Activated CD4-positive, alpha-beta T cell treated with anti-CD3 and anti-CD28 coated beads, Interleukin-2, amount 50 U/mL, for 48 hours (primary cell): ENCODE measurements around the gene AFF3.
"Not testable (repeated sequence)": the region's sequence is repeated elsewhere in the genome, so short reads cannot be mapped to it uniquely, and the experiment has no call there.

Source experiments
- DNase-seq, 2 experiments: peaks; one replicate each; pipeline ENCODE4 v3.0.0-alpha.2; 2020

AFF3 gene

DNA sequence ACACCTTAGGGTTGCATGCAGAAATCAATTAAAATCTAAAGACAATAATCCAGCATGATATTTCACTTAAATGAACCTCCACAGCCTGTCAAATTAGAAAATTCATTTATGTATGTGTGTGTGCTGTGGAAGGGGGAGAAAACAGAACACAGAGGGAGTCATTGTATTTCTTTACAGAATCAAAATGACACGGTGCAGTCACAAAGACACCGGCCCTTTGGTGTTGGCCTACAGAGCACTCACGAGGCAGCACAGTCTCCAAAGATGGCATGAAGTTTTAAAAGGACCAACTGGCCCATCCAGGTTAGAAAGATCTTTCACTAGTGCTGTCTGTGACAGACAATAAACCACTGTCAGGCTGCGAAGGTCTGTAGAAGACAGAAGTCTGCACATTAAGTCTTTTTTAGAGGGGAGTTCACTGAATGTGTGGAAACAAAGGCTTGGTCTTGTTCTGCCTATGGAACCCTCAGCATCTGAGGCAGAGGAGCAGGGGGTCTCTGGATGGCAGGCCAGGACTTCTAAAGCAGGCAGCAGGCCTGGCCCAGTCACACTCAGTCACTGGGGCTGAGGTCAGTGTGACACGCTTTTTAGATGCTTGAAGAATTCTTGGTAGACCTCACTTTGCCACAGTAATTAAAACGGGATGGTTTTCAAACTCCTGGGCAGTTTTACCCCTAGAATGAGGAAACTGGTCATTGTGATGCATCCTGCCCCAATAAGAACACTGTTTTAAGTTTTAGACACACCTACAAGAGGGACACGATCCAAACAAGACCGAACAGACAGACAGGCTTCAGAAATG, 184.9 kb downstream of the AFF3 start:
- DNase-seq, result no peak

DNA sequence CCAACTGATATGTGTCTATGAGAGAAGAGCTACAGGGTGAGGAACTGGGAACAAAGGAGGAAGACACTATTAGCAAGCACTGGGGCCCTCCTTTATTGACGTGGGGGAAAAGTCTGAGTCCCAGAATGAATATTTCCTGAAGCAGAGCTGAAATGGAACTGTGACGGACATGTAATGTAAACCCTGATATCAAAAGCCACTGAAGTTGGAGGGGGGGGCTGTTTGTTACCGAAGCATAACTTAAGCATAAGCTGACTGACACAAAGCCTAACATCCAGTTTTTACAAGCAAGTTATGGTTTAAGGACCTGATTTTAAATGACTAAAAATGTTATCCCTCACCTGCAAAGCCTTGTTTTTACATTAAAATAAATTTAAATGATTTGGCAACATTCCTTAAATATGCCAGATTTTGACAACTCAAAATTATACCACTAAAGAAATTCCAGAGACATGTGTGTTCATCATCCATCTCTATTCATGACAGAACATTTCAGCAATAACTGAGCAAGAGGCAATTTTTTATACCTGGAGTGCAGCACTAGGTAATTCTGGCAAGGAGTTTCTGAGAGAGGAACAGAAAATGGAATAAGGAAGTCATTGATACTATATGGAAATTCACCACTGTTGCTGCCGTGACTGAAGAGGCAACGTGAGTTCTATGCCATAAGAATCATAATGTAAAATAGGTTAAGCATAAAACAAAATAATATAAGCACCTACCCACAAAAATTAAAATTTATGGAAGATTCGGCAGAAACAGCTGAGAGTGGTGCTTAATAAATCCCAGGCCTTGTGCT, 186.0 kb downstream of the AFF3 start:
- no peak for DNase-seq

DNA sequence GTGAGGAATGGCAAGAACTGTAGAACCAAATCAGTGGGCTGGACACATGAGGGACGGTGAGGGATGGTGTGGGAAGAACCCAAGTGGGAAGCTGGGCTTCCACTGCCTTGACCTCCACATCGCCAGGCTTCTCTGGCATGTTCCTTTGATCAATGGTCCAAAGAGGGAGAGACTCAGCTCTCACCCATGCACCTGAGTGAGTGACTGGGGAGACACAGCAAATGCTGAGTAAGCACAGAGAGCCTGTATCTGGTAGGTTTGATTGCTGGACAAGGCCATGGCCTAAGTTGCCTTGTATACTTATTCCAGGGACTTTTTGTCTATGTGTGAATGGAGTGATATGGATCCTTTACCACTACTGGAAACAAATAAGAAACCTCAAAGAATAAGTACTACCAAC, 188.6 kb downstream of the AFF3 start:
- DNase-seq, result no peak

DNA sequence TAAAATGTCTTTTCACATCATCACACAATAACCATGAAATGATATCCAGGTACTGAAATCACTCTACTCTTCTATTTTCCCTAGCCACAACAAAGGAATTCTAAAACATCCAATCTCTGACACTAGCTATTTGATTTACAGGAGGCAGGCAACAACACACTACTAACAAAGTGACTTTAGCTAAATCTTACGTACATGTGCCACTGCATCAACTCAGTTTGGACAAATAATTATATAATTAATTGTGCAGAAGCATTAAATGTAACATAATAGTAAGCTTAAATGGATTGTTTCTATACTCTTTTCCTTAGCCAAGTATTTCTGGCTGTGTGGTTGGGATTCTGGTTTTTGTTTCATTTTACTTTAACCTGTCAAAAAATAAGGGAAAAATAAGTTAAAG, 192.4 kb downstream of the AFF3 start:
- no peak for DNase-seq

DNA sequence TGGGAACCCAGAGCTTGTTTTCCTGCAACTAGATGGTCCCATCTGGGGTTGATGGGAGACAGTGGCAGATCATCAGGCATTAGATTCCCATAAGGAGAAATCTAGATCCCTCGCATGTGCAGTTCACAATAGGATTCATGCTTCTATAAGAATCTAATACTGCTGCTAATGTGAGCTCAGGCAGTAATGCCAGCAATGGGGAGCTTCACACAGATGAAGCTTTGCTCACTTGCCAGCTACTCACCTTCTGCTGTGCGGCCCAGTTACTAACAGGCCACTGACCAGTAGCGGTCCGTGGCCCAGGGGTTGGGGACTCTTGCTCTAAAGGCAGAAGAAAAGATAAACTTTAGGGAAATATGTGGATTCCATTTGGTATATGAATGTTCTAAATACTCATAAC, 192.9 kb downstream of the AFF3 start:
- DNase-seq, result no peak

DNA sequence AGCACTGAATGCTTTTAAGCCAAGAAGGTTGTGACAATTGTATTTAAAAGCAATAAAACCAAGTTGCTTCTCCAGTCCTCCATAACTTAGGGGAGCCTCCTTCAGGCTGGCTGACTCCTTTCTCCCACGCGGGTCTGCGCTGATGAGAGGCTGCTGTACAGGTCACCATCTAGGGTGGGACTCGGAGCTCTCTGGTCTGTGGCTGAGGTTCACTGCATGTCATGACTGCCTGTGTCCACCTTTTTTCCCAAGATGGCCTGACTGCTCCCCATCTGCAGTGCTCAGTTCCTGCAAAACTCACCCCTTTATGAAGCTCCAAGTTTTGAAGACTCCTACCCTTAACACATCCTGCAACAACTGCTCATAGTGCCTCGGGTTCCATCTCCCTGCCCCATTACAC, 194.4 kb downstream of the AFF3 start:
- DNase-seq, result no peak

DNA sequence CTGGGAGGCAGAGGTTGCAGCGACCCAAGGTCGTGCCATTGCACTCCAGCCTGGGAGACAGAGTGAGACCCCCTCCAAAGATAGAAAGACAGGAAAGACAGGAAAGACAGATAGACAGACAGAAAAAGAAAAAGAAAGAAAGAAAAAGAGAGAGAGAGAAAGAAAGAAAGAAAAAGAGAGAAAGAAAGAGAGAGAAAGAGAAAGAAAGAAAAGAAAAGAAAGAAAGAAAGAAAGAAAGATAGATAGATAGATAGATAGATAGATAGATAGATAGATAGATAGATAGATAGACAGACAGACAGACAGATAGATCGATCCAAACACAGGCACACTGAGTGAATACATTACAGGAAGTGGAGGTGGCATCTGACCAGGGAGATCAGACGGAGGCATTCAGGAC, 195.0 kb downstream of the AFF3 start:
- DNase-seq, result not testable (repeated sequence)

DNA sequence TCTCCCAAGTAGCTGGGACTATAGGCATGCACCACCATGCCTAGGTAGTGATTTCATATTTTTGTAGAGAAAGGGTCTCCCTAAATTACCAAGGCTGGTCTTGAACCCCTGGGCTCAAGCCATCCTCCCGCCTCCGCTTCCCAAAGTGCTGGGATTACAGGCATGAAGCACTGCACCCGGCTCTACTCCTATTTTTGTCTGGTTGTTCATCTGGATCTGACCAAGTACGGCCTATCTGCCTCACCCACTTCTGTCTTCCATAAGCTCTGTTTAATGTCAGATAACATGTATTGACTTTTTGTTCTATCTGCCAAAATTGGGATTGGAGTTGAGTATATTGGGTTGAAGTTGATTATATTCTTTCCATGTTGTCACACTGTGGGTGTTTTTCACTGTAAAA, 198.4 kb downstream of the AFF3 start:
- no peak for DNase-seq

DNA sequence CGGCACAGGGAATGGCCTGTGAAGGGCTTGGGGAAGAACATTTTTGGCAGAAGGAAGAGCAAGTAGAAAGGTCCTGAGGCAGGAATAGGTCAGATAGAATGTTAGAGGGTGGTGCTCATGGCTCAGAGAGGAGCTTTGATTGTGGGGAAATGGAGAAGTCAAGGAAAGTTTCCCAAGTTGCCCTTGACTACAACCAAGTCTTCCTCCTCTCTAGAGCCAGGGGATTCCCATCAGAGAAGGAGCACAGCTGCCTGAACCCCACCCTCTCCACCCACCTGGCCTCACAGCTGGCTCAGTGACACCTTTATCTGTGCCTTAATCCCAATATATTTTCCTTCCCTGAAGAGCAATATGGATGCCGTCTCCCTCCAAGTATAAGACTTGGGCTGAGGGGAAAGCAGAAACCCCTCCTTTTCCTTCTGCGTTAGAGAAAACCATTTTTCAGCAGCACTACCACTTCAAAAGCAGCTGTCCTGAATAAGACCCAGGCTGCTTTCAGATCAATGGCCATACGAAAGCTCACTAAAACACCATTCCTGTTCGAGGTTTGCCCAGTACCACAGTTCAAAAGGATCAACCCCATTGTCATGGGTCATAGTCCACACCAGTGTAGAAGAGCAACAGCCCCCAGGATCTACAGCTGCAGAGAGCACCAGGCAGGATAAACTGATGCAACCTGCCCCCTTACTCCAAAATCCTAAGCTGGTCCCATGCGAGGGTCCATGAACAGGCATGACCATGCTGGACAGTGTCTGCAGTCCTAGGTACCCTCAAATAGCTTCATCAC, 199.6 kb downstream of the AFF3 start:
- no peak for DNase-seq

DNA sequence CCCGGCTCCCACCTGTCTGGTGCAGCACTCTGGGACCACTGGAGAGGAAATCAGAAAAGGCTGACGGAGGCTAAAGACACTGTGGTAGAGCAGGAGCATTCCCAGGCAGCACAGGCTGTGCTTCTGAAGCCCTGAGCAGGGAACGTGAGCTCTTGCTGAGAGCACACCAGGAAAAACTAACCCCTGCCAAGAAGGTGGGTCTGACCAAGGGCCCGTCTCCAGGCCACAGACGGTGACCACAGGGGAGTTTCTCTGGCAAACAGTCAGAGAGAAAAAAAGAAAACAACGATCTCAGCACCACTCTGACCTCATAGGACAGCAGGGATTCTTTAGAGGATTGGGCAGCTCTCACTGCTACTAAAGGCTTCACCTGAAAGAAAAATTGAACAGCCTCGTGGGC, 201.4 kb downstream of the AFF3 start:
- DNase-seq, result no peak

DNA sequence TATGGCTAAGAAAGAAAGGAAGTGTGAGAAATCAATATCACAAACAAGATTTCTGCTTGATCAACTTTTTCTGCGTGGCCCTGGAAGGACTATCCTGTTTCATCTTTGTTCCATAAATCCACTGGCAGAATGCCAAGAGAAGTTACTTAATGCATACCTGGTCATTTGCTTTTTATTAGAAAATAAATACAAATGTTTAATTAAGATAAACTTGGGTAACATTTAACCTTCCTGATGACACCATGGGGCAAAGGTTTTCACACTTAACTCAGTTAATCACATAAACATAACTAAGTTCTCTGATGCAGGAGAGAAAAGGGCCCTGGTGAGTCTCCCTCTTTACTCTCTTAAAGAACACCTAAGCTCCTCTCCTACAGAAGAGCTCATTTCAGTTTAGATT, 203.3 kb downstream of the AFF3 start:
- no peak for DNase-seq

DNA sequence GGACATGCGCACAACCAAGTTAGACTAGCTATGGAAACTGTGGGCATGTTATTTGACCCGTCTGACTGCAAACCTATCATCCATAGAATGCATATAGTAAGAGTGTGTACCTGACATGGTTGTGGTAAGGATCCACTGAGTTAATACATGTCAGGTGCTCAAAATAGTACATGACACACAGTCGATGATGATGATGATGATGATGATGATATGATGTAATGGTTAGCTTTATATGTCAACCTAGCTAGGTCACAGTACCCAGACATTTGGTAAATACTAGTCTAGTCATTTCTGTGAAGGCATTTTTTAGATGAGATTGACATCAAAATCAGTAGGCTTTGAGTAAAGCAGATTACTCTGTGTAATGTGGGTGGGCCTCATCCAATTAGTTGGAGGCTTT, 204.1 kb downstream of the AFF3 start:
- DNase-seq, result no peak

DNA sequence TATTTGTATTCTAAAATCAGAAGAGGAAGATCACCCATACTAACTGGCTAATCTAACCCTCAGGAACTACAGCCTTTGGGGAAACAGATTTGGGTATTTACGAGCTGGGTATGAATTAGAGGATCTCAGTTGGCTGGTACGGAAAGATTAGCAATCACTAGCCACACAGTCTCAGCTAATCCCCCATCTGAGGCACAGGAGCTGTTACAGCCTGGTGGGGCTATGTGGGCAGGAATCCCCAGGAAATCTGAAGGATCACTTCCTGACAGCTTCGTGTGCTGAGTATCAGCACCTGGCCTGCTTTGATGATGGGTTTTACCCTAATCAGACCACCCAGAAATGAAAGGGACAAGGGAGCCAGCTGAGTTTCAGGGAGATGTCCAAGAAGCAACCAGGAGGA, 206.3 kb downstream of the AFF3 start:
- no peak for DNase-seq

DNA sequence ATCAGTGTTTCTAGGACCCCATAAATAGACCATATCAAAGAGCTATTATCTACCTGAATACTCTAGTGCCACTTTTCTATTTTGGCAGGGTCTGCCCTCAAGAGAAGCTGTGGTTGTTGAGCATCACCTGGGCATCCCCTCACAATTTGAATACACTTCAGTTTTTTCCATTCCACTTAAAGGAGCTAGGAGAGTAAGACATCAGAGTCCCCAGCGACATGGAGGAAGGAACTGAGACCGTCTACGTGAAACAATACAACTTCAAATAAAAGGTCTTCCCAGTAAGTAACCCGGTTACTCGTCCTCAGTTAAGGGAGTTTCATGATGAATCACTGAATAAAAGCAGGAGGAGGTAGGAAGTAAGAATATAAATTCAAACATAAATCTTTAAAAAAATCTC, 206.7 kb downstream of the AFF3 start:
- no peak for DNase-seq

DNA sequence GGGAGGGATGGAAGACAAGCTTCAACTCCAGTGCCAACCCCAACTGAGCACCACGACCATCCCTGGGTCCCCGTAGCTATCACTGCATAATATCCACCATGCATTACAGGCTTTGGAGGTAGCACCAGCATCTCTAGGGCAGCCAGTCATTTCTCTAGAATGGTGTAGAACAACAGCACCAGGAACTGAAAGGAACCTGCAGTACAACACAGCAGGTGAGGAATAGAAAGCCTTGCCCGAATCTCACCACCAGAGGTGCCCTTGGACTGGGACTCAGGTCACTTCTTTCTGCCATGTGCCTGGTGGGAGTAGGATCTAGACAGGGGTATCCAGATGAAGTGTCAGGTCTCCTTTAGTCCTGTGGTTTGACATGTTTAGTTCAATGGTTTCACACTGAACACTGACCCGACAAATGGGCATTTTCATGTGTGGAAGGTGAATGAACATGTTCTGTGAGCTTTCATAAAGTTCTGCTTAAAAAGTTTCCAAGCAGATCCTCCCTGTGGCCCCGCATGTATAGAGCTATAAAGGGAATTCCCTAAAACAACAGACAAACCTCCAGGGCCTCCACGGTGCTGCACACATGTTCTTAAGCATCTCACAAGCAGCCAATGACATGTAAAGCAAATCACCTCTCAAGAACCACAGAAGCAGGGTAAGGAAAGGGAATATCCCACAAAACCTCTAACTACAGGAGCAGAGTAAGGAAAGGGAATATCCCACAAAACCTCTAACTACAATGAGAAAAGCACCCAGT, 208.3 kb downstream of the AFF3 start:
- DNase-seq, result no peak

DNA sequence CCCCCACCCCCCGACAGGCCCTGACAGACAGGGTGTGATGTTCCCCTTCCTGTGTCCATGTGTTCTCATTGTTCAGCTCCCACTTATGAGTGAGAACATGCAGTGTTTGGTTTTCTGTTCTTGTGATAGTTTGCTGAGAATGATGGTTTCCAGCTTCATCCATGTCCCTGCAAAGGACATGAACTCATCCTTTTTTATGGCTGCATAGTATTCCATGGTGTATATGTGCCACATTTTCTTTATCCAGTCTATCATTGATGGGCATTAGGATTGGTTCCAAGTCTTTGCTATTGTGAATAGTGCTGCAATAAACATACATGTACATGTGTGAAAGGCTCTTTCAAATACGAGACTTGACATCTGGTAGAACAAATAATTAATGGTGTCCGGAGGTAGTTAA, 208.9 kb downstream of the AFF3 start:
- not testable (repeated sequence) for DNase-seq

DNA sequence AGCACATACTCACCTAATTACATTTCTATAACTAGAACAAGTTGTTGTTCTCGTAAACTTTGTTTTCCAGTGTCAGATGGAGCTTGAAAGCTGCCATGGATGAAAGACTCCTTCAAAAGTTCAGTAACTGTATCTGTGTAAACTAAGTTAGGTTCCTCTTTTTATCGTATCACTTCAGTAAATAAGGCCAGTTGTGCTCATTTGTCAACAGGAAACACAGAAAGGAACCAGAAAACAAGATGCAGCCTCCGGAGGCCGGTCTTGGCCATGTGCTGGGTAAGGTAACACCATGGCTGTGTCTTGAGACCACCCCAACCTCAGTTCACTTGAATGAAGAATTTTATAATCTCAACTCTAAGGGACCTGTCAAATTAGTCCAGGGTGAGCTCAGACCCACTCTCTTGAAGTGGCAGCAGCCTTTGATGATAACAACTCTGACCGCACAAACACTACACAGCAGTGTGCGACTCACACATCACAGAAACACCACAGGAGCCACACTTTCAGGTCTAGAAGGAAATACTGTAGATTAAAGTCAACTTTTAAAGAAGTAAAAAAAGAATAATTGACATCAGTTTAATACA, 213.8 kb downstream of the AFF3 start:
- no peak for DNase-seq

DNA sequence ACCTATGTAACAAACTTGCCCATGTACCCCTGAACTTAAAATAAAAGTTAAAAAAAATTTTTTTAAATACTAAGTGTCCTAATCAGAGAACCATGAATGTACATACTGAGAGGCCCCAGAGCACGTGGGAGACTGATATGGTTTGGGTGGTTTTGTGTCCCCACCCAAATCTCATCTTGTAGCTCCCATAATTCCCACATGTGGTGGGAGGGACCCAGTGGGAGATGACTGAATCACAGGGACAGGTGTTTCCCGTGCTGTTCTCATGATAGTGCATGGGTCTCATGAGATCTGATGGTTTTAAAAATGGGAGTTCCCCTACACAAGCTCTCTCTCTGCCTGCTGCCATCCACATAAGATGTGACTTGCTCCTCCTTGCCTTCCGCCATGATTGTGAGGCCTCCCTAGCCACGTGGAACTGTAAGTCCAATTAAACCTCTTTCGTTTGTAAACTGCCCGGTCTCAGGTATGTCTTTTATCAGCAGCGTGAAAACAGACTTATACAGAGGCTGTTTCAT, 214.6 kb downstream of the AFF3 start:
- DNase-seq, result not testable (repeated sequence)

DNA sequence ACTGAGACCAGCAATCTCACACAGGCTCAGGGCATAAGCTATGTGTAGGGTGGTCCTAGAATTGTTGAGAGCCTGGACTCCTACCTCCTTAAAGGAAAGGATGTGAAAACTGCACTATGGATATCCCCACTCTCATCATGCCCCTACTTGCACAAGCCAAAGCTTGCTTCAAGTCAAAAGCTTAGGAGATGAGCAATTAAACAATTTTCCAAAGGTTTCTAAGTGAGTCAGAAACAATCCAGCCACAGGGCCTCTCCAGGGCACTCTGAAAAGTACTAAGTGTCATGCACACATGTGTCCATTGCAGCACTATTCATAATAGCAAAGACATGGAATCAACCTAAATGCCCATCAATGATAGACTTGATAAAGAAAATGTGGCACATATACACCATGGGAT, 215.4 kb downstream of the AFF3 start:
- no peak for DNase-seq

DNA sequence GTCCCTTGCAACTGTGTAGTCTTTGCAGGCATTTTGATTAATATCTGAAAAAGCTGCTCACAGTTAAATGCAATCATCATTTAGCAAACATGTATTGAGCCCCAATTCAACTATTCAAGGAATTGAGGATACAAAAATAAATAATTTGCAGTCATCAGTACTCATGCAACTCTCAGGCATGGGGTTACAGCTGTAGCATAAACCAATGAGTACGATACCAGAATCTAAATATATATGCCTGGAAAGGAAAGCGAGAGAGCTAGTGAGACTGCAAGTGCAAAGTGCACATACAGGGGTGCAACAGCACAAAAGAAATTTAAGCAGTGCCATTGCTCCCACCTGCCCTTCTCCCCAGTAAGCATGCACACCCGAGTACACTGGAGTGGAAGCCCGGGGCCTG, 216.4 kb downstream of the AFF3 start:
- no peak for DNase-seq

DNA sequence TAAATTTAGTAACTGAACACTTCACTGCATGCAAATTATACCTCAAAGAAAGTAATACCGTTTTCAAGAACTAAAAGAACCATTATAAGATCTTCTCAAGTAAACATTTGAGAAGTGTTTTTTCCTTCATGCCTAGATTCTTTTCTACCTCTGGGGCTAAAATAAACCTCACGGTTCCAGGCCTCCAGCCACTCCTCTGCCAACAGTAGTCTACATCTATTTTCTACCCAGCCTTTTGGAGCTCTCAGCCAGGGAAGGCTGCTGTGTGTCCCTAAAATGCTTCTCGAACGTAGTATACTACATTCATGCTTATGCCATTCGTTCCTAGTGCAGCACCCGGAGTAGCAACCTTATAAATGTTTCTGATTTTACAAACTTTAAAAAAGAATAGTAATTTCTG, 219.7 kb downstream of the AFF3 start:
- DNase-seq, result no peak

DNA sequence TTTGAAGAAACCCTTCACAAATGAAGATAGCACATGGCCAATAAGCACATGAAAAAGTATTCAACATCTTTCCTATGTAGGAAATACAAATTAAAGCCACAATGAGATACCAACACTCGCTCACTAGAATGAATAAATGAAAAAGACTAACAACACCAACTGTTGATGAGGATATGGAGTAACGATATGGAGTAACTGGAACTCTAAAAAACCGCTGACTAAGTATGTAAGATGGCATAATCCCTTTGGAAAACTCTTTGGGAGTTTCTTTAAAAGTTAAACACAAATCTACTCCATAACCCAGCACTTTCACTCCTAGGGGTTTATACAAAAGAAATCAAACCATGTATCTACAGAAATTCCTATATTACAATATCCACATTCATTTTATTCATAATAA, 220.5 kb downstream of the AFF3 start:
- no peak for DNase-seq
